GM12874 (cell line): ENCODE measurements around the gene AFG3L2.

Experiments used
- CTCF ChIP-seq: IDR thresholded peaks from 2 replicates; pipeline ENCODE4 v1.5.1; 2011; ENCODE audit warnings: low read depth, mild to moderate bottlenecking, control low read depth, low read length, moderate library complexity; ENCODE audit not compliant: insufficient read depth

AFG3L2 gene

GRCh38 chr18:12417687-12418086 lies 40.7 kb upstream of the AFG3L2 start:
- no peak for TF ChIP-seq CTCF

GRCh38 chr18:12416098-12416729 lies 39.2 kb upstream of the AFG3L2 start:
- no peak for TF ChIP-seq CTCF

- no peak for TF ChIP-seq CTCF
Observed at GRCh38 chr18:12411456-12411855, 34.4 kb upstream of the AFG3L2 start.

GRCh38 chr18:12410081-12410481 lies 33.1 kb upstream of the AFG3L2 start:
- no peak for TF ChIP-seq CTCF

- no peak for TF ChIP-seq CTCF
Observed at GRCh38 chr18:12409469-12409868, 32.4 kb upstream of the AFG3L2 start.

- TF ChIP-seq CTCF: no peak
Observed at GRCh38 chr18:12408247-12408869, 31.3 kb upstream of the AFG3L2 start.

GRCh38 chr18:12406371-12407111 lies 29.5 kb upstream of the AFG3L2 start:
- no peak for TF ChIP-seq CTCF
